MCF 10A (cell line): ENCODE data around the gene GP9. TPM values are rescaled to one million over a fixed set of nuclear protein-coding genes. Genes with fewer than 3 reads are reported as not detected.

Source experiments
- BruUV-seq: library from RNA; stranded (reverse); fragments of 400-500 nt; replicated peaks from 2 replicates; lab custom pipeline; 2021; lab: Mats Ljungman, UMichigan
- CTCF ChIA-PET: fragments of 300-600 bp; sonication (Branson Sonifier 250); formaldehyde crosslinking; extraction: SDS; loops from one replicate; lab custom pipeline; 2021; ENCODE audit warnings: antibody characterized with exemption, inconsistent platforms; lab: Yijun Ruan, JAX
- POLR2A ChIA-PET: fragments of 300-600, 350-650 bp; sonication (Branson Sonifier 250); formaldehyde crosslinking; extraction: SDS; loops from one replicate; lab custom pipeline; 2020; ENCODE audit warnings: antibody characterized with exemption, inconsistent platforms; lab: Yijun Ruan, JAX
- DNase-seq: peaks from one replicate; pipeline ENCODE4 v3.0.0-alpha.2; 2018; ENCODE audit not compliant: unreplicated experiment
- H3K27ac Mint-ChIP-seq: one replicate; pipeline ENCODE4 v1.8.0; 2022; ENCODE audit warnings: mild to moderate bottlenecking, low read depth, mixed read lengths; ENCODE audit not compliant: unreplicated experiment
- H3K27me3 Mint-ChIP-seq: one replicate; pipeline ENCODE4 v1.8.0; 2022; ENCODE audit warnings: mixed read lengths; ENCODE audit not compliant: insufficient read depth, unreplicated experiment
- H3K36me3 Mint-ChIP-seq: one replicate; pipeline ENCODE4 v1.8.0; 2022; ENCODE audit warnings: mild to moderate bottlenecking, moderate library complexity, mixed read lengths; ENCODE audit not compliant: insufficient read depth, unreplicated experiment
- H3K4me1 Mint-ChIP-seq: one replicate; pipeline ENCODE4 v1.8.0; 2022; ENCODE audit warnings: mixed read lengths; ENCODE audit not compliant: insufficient read depth, unreplicated experiment
- H3K4me3 Mint-ChIP-seq: one replicate; pipeline ENCODE4 v1.8.0; 2022; ENCODE audit warnings: mild to moderate bottlenecking, moderate library complexity, mixed read lengths; ENCODE audit not compliant: unreplicated experiment
- H3K9me3 Mint-ChIP-seq: one replicate; pipeline ENCODE4 v1.8.0; 2022; ENCODE audit warnings: mixed read lengths; ENCODE audit not compliant: unreplicated experiment
- intact Hi-C: fragments of 100-400 bp; cut with micrococcal nuclease; formaldehyde crosslinking; loops from 2 replicates; pipeline ENCODE4 v1.14.1; 2022
- total RNA-seq: library from RNA; stranded (reverse); gene quantifications from 2 replicates; pipeline ENCODE4 v1.2.3, GENCODE V29; 2022
- TF ChIP-seq, protein P1 (sequence below): fragments of 200-600 bp; IDR thresholded peaks from one replicate; pipeline ENCODE4 v1.8.0; 2022; ENCODE audit warnings: antibody characterized with exemption, mild to moderate bottlenecking; ENCODE audit not compliant: unreplicated experiment

GP9 gene
- total RNA-seq, 1 experiment from 2014 or later, result not detected

DNA sequence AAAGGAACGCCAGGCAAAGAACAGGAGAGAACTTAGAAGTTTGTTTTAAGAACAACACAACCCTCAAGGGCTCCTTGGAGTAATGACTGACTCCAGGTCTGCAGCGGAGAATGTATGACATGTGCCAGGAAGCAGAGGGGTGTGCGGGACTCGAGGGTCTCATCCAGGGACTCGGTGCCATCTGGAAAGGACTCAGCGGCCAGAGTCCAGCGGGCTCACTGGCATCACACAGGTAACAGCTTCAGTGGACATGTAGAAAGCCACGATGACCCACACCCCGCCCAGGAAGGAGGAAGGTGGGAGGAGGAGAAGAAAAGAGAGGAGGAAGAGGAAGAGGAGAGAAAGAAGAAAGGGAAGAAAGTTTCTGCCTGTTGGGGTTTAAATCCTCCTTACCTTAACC lies 21.4 kb downstream of the GP9 start:
- no TSS peak for BruUV-seq
- Mint-ChIP-seq H3K27ac (no peak overlapping the region), H3K27me3 (no peaks in the 10 kb centered on the region), H3K4me1 (no peaks in the 10 kb centered on the region), H3K4me3 (no peak overlapping the region), H3K9me3 (no peaks in the 10 kb centered on the region), H3K36me3 (no peaks in the 10 kb centered on the region)
- intact Hi-C loops, result no loop called here
- ChIA-PET CTCF (interaction anchor here (0.5 kb wide), 1 partner anchor 263 kb away, joined by 3 read pairs; no protein-coding TSS in a partner anchor), POLR2A (no interaction called here)
- no peak for DNase-seq
- TF ChIP-seq, protein P1, sequence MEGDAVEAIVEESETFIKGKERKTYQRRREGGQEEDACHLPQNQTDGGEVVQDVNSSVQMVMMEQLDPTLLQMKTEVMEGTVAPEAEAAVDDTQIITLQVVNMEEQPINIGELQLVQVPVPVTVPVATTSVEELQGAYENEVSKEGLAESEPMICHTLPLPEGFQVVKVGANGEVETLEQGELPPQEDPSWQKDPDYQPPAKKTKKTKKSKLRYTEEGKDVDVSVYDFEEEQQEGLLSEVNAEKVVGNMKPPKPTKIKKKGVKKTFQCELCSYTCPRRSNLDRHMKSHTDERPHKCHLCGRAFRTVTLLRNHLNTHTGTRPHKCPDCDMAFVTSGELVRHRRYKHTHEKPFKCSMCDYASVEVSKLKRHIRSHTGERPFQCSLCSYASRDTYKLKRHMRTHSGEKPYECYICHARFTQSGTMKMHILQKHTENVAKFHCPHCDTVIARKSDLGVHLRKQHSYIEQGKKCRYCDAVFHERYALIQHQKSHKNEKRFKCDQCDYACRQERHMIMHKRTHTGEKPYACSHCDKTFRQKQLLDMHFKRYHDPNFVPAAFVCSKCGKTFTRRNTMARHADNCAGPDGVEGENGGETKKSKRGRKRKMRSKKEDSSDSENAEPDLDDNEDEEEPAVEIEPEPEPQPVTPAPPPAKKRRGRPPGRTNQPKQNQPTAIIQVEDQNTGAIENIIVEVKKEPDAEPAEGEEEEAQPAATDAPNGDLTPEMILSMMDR, result no peak

DNA sequence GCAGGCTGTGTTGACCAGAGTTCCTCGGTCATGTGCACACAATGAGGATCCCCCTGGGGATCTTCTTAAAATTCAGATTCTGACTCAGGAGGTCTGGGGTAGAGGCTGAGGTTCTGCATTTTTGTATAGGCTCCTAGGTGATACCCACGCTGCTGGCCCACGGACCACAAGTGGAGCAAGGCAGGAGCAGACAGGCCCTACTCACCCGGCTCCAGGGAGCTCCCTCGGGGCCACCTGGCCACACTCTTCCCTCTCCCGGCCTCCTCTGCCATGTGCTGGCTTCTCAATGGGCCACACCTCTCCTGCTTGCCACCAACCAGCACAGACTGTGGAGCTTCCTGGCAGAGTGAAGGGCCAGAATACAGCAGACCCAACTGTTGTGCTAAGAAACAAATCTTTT lies 23.9 kb downstream of the GP9 start:
- no peaks in the 10 kb centered on the region for H3K4me1 Mint-ChIP-seq
- no peak for DNase-seq
- intact Hi-C loops, result no loop called here
- H3K27me3 Mint-ChIP-seq, result no peaks in the 10 kb centered on the region
- no peak overlapping the region for H3K27ac Mint-ChIP-seq
- TF ChIP-seq, protein P1, result no peak
- H3K9me3 Mint-ChIP-seq, result no peaks in the 10 kb centered on the region
- no TSS peak for BruUV-seq
- no peaks in the 10 kb centered on the region for H3K36me3 Mint-ChIP-seq
- POLR2A ChIA-PET, result no interaction called here
- CTCF ChIA-PET, result interaction anchor here (0.6 kb wide), 1 partner anchor 17 kb away, joined by 3 read pairs; no protein-coding TSS in a partner anchor
- no peak overlapping the region for H3K4me3 Mint-ChIP-seq

DNA sequence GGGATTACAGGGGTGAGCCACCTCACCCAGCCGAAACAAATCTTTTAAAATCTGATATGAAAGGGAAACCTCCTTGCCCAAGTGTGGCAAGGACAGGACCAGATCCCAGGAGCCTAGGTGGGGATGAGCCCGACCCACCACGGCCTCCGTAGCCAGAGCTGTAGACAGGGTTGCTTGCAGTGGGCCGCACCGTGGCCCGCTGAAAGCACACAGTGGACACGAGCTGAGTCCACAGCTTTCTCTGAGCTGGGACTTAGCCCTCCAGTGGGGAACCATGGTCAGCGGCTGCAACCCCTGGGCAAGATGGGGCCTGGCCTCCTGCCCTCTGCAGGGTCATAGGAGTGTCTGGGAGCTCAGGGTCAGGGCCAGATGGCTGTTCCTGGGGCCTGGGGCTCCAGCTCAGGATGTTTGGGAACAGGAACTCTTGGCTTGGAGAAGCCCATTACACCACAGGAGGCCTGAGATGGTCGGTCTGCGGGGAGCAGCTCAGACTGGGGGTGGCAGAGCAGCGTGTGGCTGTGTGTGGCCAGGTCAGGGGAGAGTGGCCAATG lies 24.7 kb downstream of the GP9 start:
- H3K9me3 Mint-ChIP-seq, result no peaks in the 10 kb centered on the region
- no TSS peak for BruUV-seq
- intact Hi-C loops, result no loop called here
- no peaks in the 10 kb centered on the region for H3K4me1 Mint-ChIP-seq
- TF ChIP-seq, protein P1, result no peak
- ChIA-PET POLR2A (no interaction called here), CTCF (interaction anchor here (0.5 to 0.6 kb wide), 2 partner anchors 8 to 18 kb away, joined by 3 to 4 read pairs; no protein-coding TSS in a partner anchor)
- no peaks in the 10 kb centered on the region for H3K27me3 Mint-ChIP-seq
- H3K4me3 Mint-ChIP-seq, result no peak overlapping the region
- no peaks in the 10 kb centered on the region for H3K36me3 Mint-ChIP-seq
- no peak overlapping the region for H3K27ac Mint-ChIP-seq
- no peak for DNase-seq

DNA sequence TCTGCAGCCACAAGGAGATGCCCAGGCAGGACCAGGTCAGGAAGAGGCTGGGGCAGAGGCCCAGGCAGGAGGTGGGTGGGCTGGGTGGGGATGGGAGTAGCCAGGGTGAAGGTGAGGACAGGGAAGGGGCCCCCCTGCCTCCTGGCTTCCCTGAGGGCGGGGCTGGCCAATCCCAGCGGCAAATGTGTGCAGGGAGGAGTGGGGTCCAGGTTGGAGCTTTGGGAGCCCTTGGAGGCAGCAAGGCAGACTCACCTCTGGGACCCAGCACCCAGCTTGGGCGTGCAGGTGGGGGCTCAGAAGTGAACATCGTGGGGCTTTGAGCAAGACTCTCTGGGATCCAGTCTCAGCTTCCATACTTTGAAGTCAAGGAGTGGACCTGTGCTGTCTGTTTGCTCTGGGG lies 25.2 kb downstream of the GP9 start:
- H3K36me3 Mint-ChIP-seq, result no peaks in the 10 kb centered on the region
- H3K9me3 Mint-ChIP-seq, result no peaks in the 10 kb centered on the region
- H3K4me3 Mint-ChIP-seq, result no peak overlapping the region
- no peak overlapping the region for H3K27ac Mint-ChIP-seq
- POLR2A ChIA-PET, result no interaction called here
- H3K27me3 Mint-ChIP-seq, result no peaks in the 10 kb centered on the region
- no peak for DNase-seq
- intact Hi-C loops, result no loop called here
- BruUV-seq, result no TSS peak
- CTCF ChIA-PET, result interaction anchor here (0.5 kb wide), 1 partner anchor 9 kb away, joined by 4 read pairs; no protein-coding TSS in a partner anchor
- no peaks in the 10 kb centered on the region for H3K4me1 Mint-ChIP-seq
- TF ChIP-seq, protein P1, result no peak
